Endothelial cell of umbilical vein (primary cell): ENCODE data around the gene KIF6. TPM values are rescaled to one million over a fixed set of nuclear protein-coding genes. Genes with fewer than 3 reads are reported as not detected.
"Not testable (repeated sequence)": the region's sequence is repeated elsewhere in the genome, so short reads cannot be mapped to it uniquely, and the experiment has no call there.

Experiments used
- BruUV-seq: library from RNA; stranded (reverse); fragments of 400-500 nt; replicated peaks from 2 replicates; lab custom pipeline; 2021; lab: Mats Ljungman, UMichigan
- CTCF ChIA-PET: fragments of 300-600, 350-600 bp; sonication (Branson Sonifier 250); formaldehyde crosslinking; loops from one replicate; lab custom pipeline; 2021; ENCODE audit warnings: antibody characterized with exemption, inconsistent platforms; lab: Charles Lee
- POLR2A ChIA-PET: fragments of 300-600, 350-600 bp; sonication (Branson Sonifier 250); formaldehyde crosslinking; loops from one replicate; lab custom pipeline; 2021; ENCODE audit warnings: antibody characterized with exemption, inconsistent platforms; lab: Charles Lee
- DNase-seq: peaks from one replicate; pipeline ENCODE4 v3.0.0-alpha.2; 2011; ENCODE audit warnings: low read depth, low spot score
- FAIRE-seq: peaks from 2 replicates; lab custom pipeline; 2011; peaks lifted over from hg19 to GRCh38; lab: Jason Lieb, UNC
- H2AFZ ChIP-seq: 2 replicates; pipeline ENCODE4 v1.6.0; 2012; ENCODE audit warnings: low read depth, low read length, control low read depth, inconsistent platforms
- H3K27ac ChIP-seq: 2 replicates; pipeline ENCODE4 v1.5.1; 2011; ENCODE audit warnings: low read depth, mild to moderate bottlenecking, control low read depth, low read length, moderate library complexity; ENCODE audit not compliant: insufficient read depth
- H3K27me3 ChIP-seq, 2 experiments: 2 replicates each; pipeline versions ENCODE4 v1.6.0 to v1.6.1; 2011; ENCODE audit warnings: low read length in 2 of 2, mixed read lengths in 1 of 2; ENCODE audit not compliant: control insufficient read depth in 2 of 2, insufficient read depth in 2 of 2
- H3K36me3 ChIP-seq, 2 experiments: 2 replicates in 1 of 2; 3 replicates in 1 of 2; pipeline ENCODE4 v1.5.1; 2011; ENCODE audit warnings: low read length in 2 of 2, mild to moderate bottlenecking in 1 of 2, moderate library complexity in 1 of 2; ENCODE audit not compliant: control insufficient read depth in 2 of 2, insufficient read depth in 2 of 2; ENCODE audit errors: extremely low read depth in 1 of 2
- H3K4me1 ChIP-seq: 3 replicates; pipeline ENCODE4 v1.5.1; 2011; ENCODE audit warnings: mild to moderate bottlenecking, low read length; ENCODE audit not compliant: control insufficient read depth, insufficient read depth; ENCODE audit errors: extremely low read depth
- H3K4me2 ChIP-seq: 2 replicates; pipeline ENCODE4 v1.6.1; 2011; ENCODE audit warnings: low read length, control low read depth, mixed read lengths; ENCODE audit not compliant: insufficient read depth
- H3K4me3 ChIP-seq, 3 experiments: fragments of 200-600 bp in 1 of 3; sonication (generic), shearing (Covaris generic) in 1 of 3; replicated peaks in 1 of 3; 2 replicates each; pipeline ENCODE4 v1.5.1; 2011 to 2016; ENCODE audit warnings: control low read depth in 3 of 3, low read length in 3 of 3, mild to moderate bottlenecking in 2 of 3, inconsistent platforms in 1 of 3, low read depth in 1 of 3, moderate library complexity in 1 of 3; ENCODE audit not compliant: insufficient read depth in 1 of 3
- H3K79me2 ChIP-seq: 2 replicates; pipeline ENCODE4 v1.6.0; 2012; ENCODE audit warnings: low read length, inconsistent platforms; ENCODE audit not compliant: control insufficient read depth, insufficient read depth
- H3K9ac ChIP-seq: replicated peaks from 2 replicates; pipeline ENCODE3; 2011; ENCODE audit warnings: low read length, control low read depth; ENCODE audit not compliant: insufficient read depth; ENCODE audit errors: extremely low read depth
- H3K9me1 ChIP-seq: replicated peaks from 3 replicates; pipeline ENCODE4 v1.6.0; 2011; ENCODE audit warnings: mild to moderate bottlenecking, low read length; ENCODE audit not compliant: control insufficient read depth, insufficient read depth; ENCODE audit errors: extremely low read depth
- H3K9me3 ChIP-seq: replicated peaks from 2 replicates; pipeline ENCODE4 v1.5.1; 2012; ENCODE audit warnings: low read length, inconsistent platforms; ENCODE audit not compliant: control insufficient read depth, insufficient read depth
- H4K20me1 ChIP-seq: replicated peaks from 2 replicates; pipeline ENCODE3; 2011; ENCODE audit warnings: mild to moderate bottlenecking, low read length; ENCODE audit not compliant: control insufficient read depth, insufficient read depth; ENCODE audit errors: extremely low read depth
- CTCF ChIP-seq, 2 donors: IDR thresholded peaks; 1 replicate in 1 of 2; 2 replicates in 1 of 2; pipeline ENCODE4 v1.5.1; 2011; ENCODE audit warnings: low read length in 2 of 2, mild to moderate bottlenecking in 2 of 2, moderate library complexity in 2 of 2, control low read depth in 1 of 2, inconsistent platforms in 1 of 2, low read depth in 1 of 2; ENCODE audit not compliant: insufficient read depth in 1 of 2; ENCODE audit errors: extremely low read depth in 1 of 2
- EZH2 ChIP-seq: IDR thresholded peaks from 2 replicates; pipeline ENCODE4 v1.6.1; 2012; ENCODE audit warnings: borderline replicate concordance, low read depth, mild to moderate bottlenecking, moderate library complexity, low read length, inconsistent platforms; ENCODE audit not compliant: severe bottlenecking
- FOS ChIP-seq: IDR thresholded peaks from 2 replicates; pipeline ENCODE4 v1.6.1; 2011; ENCODE audit warnings: mild to moderate bottlenecking, low read length, moderate library complexity, borderline replicate concordance; ENCODE audit not compliant: insufficient read depth
- GATA2 ChIP-seq: IDR thresholded peaks from 2 replicates; pipeline ENCODE4 v1.7.0; 2011; ENCODE audit warnings: low read depth, mild to moderate bottlenecking, moderate library complexity, mixed read lengths, low read length; ENCODE audit not compliant: insufficient read length, insufficient read depth
- JUN ChIP-seq: IDR thresholded peaks from 2 replicates; pipeline ENCODE4 v1.6.1; 2011; ENCODE audit warnings: borderline replicate concordance, low read depth; ENCODE audit not compliant: insufficient read length, insufficient read depth
- MAX ChIP-seq: IDR thresholded peaks from 2 replicates; pipeline ENCODE4 v1.6.1; 2011; ENCODE audit not compliant: insufficient read depth, insufficient read length
- MYC ChIP-seq: IDR thresholded peaks from one replicate; pipeline ENCODE4 v1.6.1; 2011; ENCODE audit warnings: mild to moderate bottlenecking, low read depth, low read length
- POLR2A ChIP-seq: IDR thresholded peaks from 2 replicates; pipeline ENCODE4 v1.6.1; 2012; ENCODE audit warnings: low read depth, mild to moderate bottlenecking, control low read depth, low read length
- POLR2AphosphoS5 ChIP-seq: IDR thresholded peaks from 2 replicates; pipeline ENCODE4 v1.6.1; 2012; ENCODE audit warnings: low read depth, mild to moderate bottlenecking, control low read depth, low read length, moderate library complexity; ENCODE audit not compliant: insufficient read depth
- dilution Hi-C: fragments of 300-500 bp; cut with MboI; formaldehyde crosslinking; loops from one replicate; pipeline ENCODE4 v1.15.0; 2019; ENCODE audit warnings: low sequenced_read_pairs; ENCODE audit not compliant: extremely low pct_ligation_motif_present
- intact Hi-C: fragments of 100-400 bp; cut with micrococcal nuclease; formaldehyde crosslinking; loops from one replicate; pipeline ENCODE4 v1.10.0; 2022
- polyA plus RNA-seq, 4 experiments: library from polyadenylated mRNA; depleted of rRNA in 3 of 4; stranded (reverse) in 3 of 4; unstranded in 1 of 4; fragments of >200 nt; gene quantifications; 2 replicates each; pipeline versions ENCODE4 v1.2.1 to v1.2.3, GENCODE V29; 2011 to 2012; ENCODE audit warnings: missing spikeins in 1 of 4
- total RNA-seq: library from RNA; stranded (reverse); gene quantifications from 2 replicates; pipeline ENCODE4 v1.2.3, GENCODE V29; 2021

KIF6 gene
- total and polyA plus RNA-seq, 2 donors (not counting 3 experiments of a cell fraction or from before 2014, with no cell fraction given), result not detected

- Histone ChIP-seq H3K36me3 (no peaks in the 10 kb centered on the region), H3K9ac (no peak overlapping the region), H3K79me2 (no peaks in the 10 kb centered on the region), H3K4me1 (no peaks in the 10 kb centered on the region), H3K9me1 (no peaks in the 10 kb centered on the region), H3K27me3 (no peaks in the 10 kb centered on the region), H2AFZ (no peak overlapping the region), H3K4me3 (no peak overlapping the region), H3K27ac (no peak overlapping the region), H3K4me2 (no peak overlapping the region), H4K20me1 (no peaks in the 10 kb centered on the region), H3K9me3 (no peaks in the 10 kb centered on the region)
- intact Hi-C loops (no loop called here), dilution Hi-C loops (no loop called here)
- no peak for DNase-seq
- BruUV-seq, result no TSS peak
- FAIRE-seq, result no peak
- CTCF ChIA-PET, result no interaction called here
- POLR2A ChIA-PET, result no interaction called here
- TF ChIP-seq JUN (no peak), MAX (no peak), EZH2 (no peak), GATA2 (no peak), MYC (no peak), POLR2AphosphoS5 (no peak), POLR2A (no peak), FOS (no peak), CTCF (IDR thresholded peaks at IDR 0.05; ENCODE audit: extremely low read depth in 1 of 2, insufficient read depth in 1 of 2, low read depth in 1 of 2, low read length in 2 of 2) (no peak)
Observed at GRCh38 chr6:39515006-39515405, 210.2 kb downstream of the KIF6 start.

GRCh38 chr6:39509831-39510230 is 215.4 kb downstream of the KIF6 start:
- FAIRE-seq, H3K4me3 ChIP-seq, H3K27ac ChIP-seq, dilution Hi-C loops, H3K79me2 ChIP-seq, POLR2A ChIA-PET, CTCF ChIA-PET, H3K4me1 ChIP-seq, DNase-seq, H2AFZ ChIP-seq, BruUV-seq, H3K4me2 ChIP-seq, H3K9me1 ChIP-seq, H3K36me3 ChIP-seq, H4K20me1 ChIP-seq, H3K9ac ChIP-seq, H3K27me3 ChIP-seq, H3K9me3 ChIP-seq, intact Hi-C loops: not testable (repeated sequence)
